ENCODE measurements around the gene ANKRD10. TPM values are rescaled to one million over a fixed set of nuclear protein-coding genes. Genes with fewer than 3 reads are reported as not detected.

Gene ANKRD10
- total RNA-seq, 1 experiment from 2014 or later = 120 TPM

DNA sequence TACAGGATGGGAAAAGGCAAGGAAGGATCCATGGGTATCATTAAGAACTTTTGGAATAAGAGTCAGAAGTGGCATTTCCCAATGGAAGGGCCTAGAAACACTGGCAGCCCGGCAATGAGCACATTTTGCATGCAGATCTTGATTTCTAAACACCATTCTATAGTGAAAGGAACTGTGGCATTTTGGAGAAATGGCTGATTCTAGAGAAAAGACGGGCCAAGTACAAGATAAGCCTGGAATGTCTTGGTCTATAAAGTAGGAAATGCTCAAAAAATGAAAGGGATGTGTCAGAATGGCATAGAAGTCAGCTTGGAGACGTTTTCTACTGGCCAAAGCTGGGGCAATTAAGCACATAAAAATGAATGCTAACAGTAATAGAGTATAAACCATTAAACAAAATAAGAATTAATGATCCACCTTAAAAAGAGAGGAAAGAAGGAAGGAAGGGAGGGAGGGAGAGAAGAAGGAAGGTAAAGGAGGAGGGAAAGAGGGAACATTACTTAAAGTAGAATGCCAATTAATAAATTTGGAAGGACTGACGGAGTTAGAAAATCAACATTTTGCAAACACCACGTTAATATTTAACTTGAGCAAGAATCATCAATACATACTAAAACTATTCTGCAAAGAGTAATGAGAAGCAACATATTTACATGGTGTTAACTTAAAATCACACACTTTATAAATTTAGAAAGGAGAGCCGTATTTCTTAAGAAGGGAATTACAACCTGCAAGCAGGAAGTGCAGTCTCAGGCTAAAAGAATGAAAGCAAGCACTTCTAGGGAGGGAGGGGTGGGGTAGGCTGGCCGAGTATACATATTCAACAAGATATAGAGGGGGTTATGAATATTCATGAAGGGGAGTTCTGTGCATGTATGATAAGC lies 78.9 kb downstream of the ANKRD10 start:
- H3K4me1 Mint-ChIP-seq (ENCODE audit: low read depth, unreplicated experiment) = no peaks in the 10 kb centered on the region
- H3K36me3 Mint-ChIP-seq (ENCODE audit: insufficient read depth, unreplicated experiment) = no peaks in the 10 kb centered on the region
- H3K27ac Mint-ChIP-seq (ENCODE audit: unreplicated experiment) = no peak overlapping the region
- intact Hi-C loops (cut with micrococcal nuclease; ENCODE audit: unreplicated experiment) = no loop called here
- CTCF ChIA-PET = no interaction called here
- H3K9me3 Mint-ChIP-seq (ENCODE audit: low read depth, unreplicated experiment) = no peaks in the 10 kb centered on the region
- no peak for TF ChIP-seq CTCF (IDR thresholded peaks at IDR 0.05; ENCODE audit: unreplicated experiment)
- no peak overlapping the region for H3K4me3 Mint-ChIP-seq (ENCODE audit: low read depth, unreplicated experiment)
- BruUV-seq (replicated peaks) = no TSS peak
- H3K27me3 Mint-ChIP-seq (ENCODE audit: unreplicated experiment) = no peaks in the 10 kb centered on the region
- no peak for DNase-seq

- Mint-ChIP-seq H3K27ac (ENCODE audit: unreplicated experiment) (no peak overlapping the region), H3K4me3 (ENCODE audit: low read depth, unreplicated experiment) (no peak overlapping the region), H3K27me3 (ENCODE audit: unreplicated experiment) (no peaks in the 10 kb centered on the region), H3K4me1 (ENCODE audit: low read depth, unreplicated experiment) (no peaks in the 10 kb centered on the region), H3K36me3 (ENCODE audit: insufficient read depth, unreplicated experiment) (no peaks in the 10 kb centered on the region), H3K9me3 (ENCODE audit: low read depth, unreplicated experiment) (no peaks in the 10 kb centered on the region)
- no TSS peak for BruUV-seq (replicated peaks)
- no peak for TF ChIP-seq CTCF (IDR thresholded peaks at IDR 0.05; ENCODE audit: unreplicated experiment)
- intact Hi-C loops (cut with micrococcal nuclease; ENCODE audit: unreplicated experiment) = no loop called here
- DNase-seq = no peak
- CTCF ChIA-PET = no interaction called here
These were observed 80.3 kb downstream of the ANKRD10 start for GRCh38 chr13:110834572-110834971.

DNA sequence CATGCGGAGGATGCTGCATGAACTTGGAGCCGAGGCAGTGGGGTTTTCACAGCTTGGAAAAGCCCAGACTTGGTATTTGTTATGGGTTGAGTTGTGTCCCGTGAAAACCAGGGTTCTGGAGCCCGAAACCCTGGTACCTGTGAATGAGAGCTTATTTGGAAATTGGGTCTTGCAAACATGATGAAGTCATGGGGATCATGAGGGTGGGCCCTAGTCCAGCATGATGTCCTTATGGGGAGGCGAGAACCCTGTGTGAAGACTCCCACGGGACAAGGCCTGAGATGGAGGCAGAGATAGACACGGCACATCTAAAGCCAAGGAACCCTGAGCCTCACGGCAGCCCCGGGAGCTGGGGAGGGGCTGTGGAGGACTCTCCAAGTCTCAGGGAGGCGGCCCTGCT lies 82.3 kb downstream of the ANKRD10 start:
- Mint-ChIP-seq H3K36me3 (ENCODE audit: insufficient read depth, unreplicated experiment) (no peaks in the 10 kb centered on the region), H3K27ac (ENCODE audit: unreplicated experiment) (no peak overlapping the region), H3K4me1 (ENCODE audit: low read depth, unreplicated experiment) (no peaks in the 10 kb centered on the region), H3K9me3 (ENCODE audit: low read depth, unreplicated experiment) (peaks cover under 1% of the 10 kb centered on the region), H3K27me3 (ENCODE audit: unreplicated experiment) (no peaks in the 10 kb centered on the region), H3K4me3 (ENCODE audit: low read depth, unreplicated experiment) (no peak overlapping the region)
- no peak for TF ChIP-seq CTCF (IDR thresholded peaks at IDR 0.05; ENCODE audit: unreplicated experiment)
- DNase-seq = no peak
- no TSS peak for BruUV-seq (replicated peaks)
- intact Hi-C loops (cut with micrococcal nuclease; ENCODE audit: unreplicated experiment) = no loop called here
- CTCF ChIA-PET = no interaction called here

DNA sequence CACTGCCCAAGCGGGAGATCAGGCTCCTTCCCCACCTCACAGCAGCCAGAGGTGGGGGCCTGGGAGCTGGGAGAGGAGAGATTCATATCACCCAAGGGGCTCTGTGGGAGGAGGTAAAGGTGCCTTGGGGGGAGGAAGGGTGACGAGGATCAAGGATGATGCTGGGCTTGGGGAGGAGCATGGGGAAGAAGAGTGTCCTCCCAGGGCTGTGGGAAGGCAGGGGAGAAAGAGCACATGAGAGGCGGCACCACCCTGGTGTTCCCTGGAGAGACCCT lies 82.7 kb downstream of the ANKRD10 start:
- Mint-ChIP-seq H3K9me3 (ENCODE audit: low read depth, unreplicated experiment) (peaks cover 2% of the 10 kb centered on the region), H3K36me3 (ENCODE audit: insufficient read depth, unreplicated experiment) (no peaks in the 10 kb centered on the region), H3K4me1 (ENCODE audit: low read depth, unreplicated experiment) (no peaks in the 10 kb centered on the region), H3K27ac (ENCODE audit: unreplicated experiment) (no peak overlapping the region), H3K4me3 (ENCODE audit: low read depth, unreplicated experiment) (no peak overlapping the region), H3K27me3 (ENCODE audit: unreplicated experiment) (no peaks in the 10 kb centered on the region)
- BruUV-seq (replicated peaks) = no TSS peak
- DNase-seq = no peak
- TF ChIP-seq CTCF (IDR thresholded peaks at IDR 0.05; ENCODE audit: unreplicated experiment) = no peak
- CTCF ChIA-PET = no interaction called here
- intact Hi-C loops (cut with micrococcal nuclease; ENCODE audit: unreplicated experiment) = no loop called here

Measured in Calu3 (cell line).